Spleen (tissue), 11 donors: ENCODE measurements around the gene DNTT. TPM values are rescaled to one million over a fixed set of nuclear protein-coding genes. Genes with fewer than 3 reads are reported as not detected.

Experiments used
- DNase-seq: peaks from one replicate; pipeline ENCODE4 v3.0.0-alpha.2; 2020
- H3K27ac ChIP-seq, 8 donors: fragments of 200-600 bp; sonication (generic) in 7 of 8; 1 replicate in 4 of 8; 2 replicates in 4 of 8; pipeline versions ENCODE4 v1.5.0 to v1.8.0; 2016 to 2021; ENCODE audit warnings: inconsistent platforms in 4 of 8, mild to moderate bottlenecking in 4 of 8, moderate library complexity in 1 of 8
- H3K27me3 ChIP-seq, 7 donors: fragments of 200-600 bp; sonication (generic) in 6 of 7; replicated peaks in 1 of 7; 1 replicate in 4 of 7; 2 replicates in 3 of 7; pipeline versions ENCODE4 v1.5.0 to v1.8.0; 2016 to 2021; ENCODE audit warnings: inconsistent platforms in 3 of 7, mild to moderate bottlenecking in 1 of 7
- H3K36me3 ChIP-seq, 6 donors: fragments of 200-600 bp; sonication (generic) in 5 of 6; 1 replicate in 4 of 6; 2 replicates in 2 of 6; pipeline versions ENCODE4 v1.5.0 to v1.8.0; 2016 to 2021; ENCODE audit warnings: inconsistent platforms in 2 of 6
- H3K4me1 ChIP-seq, 6 donors: fragments of 200-600 bp; sonication (generic) in 5 of 6; 1 replicate in 3 of 6; 2 replicates in 3 of 6; pipeline versions ENCODE4 v1.5.0 to v1.8.0; 2016 to 2021; ENCODE audit warnings: inconsistent platforms in 3 of 6
- H3K4me3 ChIP-seq, 8 donors: fragments of 200-600 bp; sonication (generic) in 7 of 8; 1 replicate in 4 of 8; 2 replicates in 4 of 8; pipeline versions ENCODE4 v1.5.0 to v1.8.0; 2016 to 2021; ENCODE audit warnings: inconsistent platforms in 4 of 8, mild to moderate bottlenecking in 4 of 8, moderate library complexity in 2 of 8
- H3K9me3 ChIP-seq, 8 donors: fragments of 200-600 bp; sonication (generic) in 7 of 8; 1 replicate in 4 of 8; 2 replicates in 4 of 8; pipeline versions ENCODE4 v1.5.0 to v1.8.0; 2016 to 2021; ENCODE audit warnings: inconsistent platforms in 4 of 8
- POLR2A ChIP-seq, 3 donors: fragments of 450-650 bp; IDR thresholded peaks; one replicate each; pipeline ENCODE4 v1.5.1; 2017; ENCODE audit warnings: antibody characterized with exemption in 3 of 3, mild to moderate bottlenecking in 1 of 3
- POLR2AphosphoS5 ChIP-seq, 3 donors: sonication (generic); formaldehyde crosslinking; IDR thresholded peaks; one replicate each; pipeline ENCODE4 v1.5.1; 2017; ENCODE audit warnings: antibody characterized with exemption in 3 of 3
- WGBS, 5 donors: extraction: QIAGEN DNeasy Blood & Tissue Kit in 3 of 5; methylation state at CpG; one replicate each; pipeline versions ENCODE4 v1.1.5 to v1.1.7; 2013 to 2018; 5-methylcytosine and 5-hydroxymethylcytosine counted together
- intact Hi-C: fragments of 100-400 bp; cut with DNase I; formaldehyde crosslinking; loops from one replicate; pipeline ENCODE4 v1.15.0; 2023; ENCODE audit warnings: low total_unique reads
- polyA plus RNA-seq, 3 donors: library from polyadenylated mRNA; stranded (reverse); fragments of 200-250 nt; gene quantifications; one replicate each; pipeline ENCODE4 v1.2.1, GENCODE V29; 2013
- total RNA-seq, 7 donors: library from RNA; depleted of rRNA in 3 of 7; stranded (reverse); fragments of >200 nt in 3 of 7; fragmentation: NEBNext Ultra II Directional in 4 of 7; extraction: Animal tissue kit (Norgen Biotek cat#: 25700) in 4 of 7; gene quantifications; one replicate each; pipeline versions ENCODE4 v1.1.0 to v1.2.1, GENCODE V29; 2016 to 2021
- TF ChIP-seq, protein P1 (sequence below), 11 experiments: fragments of 200-600 bp in 7 of 11; fragments of 450-650 bp in 4 of 11; sonication (generic) in 4 of 11; IDR thresholded peaks in 8 of 11; conservative IDR thresholded peaks in 3 of 11; 1 replicate in 7 of 11; 2 replicates in 4 of 11; pipeline versions ENCODE4 v1.4.0 to v1.8.0; 2016 to 2021; ENCODE audit warnings: antibody characterized with exemption in 11 of 11, inconsistent platforms in 4 of 11, mild to moderate bottlenecking in 1 of 11
- donor health status: healthy with polysubstance abuse.
- donor health status: DM: no; HTN: no; CAD: no; lungs with moderate emphysema.
- donor health status: DM: no; HTN: no; CAD: no.
- donor health status: Bipolar disorder and iron deficiency.
- donor health status: healthy.
- donor health status: DM: no; HTN: no; CAD: no.
- donor health status: DM: yes; HTN: yes; CAD: no.

The DNTT gene
- total and polyA plus RNA-seq, 10 donors, result 0.08 to 0.59 TPM; not detected in 8

- WGBS, 5 donors, result 85 to 97% (median 92%) methylated on average over 1 of the region's 1 CpG
These were observed 42.1 kb downstream of the DNTT start for GRCh38 chr10:96346295-96346694.

GRCh38 chr10:96352027-96352426 is 47.8 kb downstream of the DNTT start:
- intact Hi-C loops, result no loop called here
- TF ChIP-seq, protein P1, sequence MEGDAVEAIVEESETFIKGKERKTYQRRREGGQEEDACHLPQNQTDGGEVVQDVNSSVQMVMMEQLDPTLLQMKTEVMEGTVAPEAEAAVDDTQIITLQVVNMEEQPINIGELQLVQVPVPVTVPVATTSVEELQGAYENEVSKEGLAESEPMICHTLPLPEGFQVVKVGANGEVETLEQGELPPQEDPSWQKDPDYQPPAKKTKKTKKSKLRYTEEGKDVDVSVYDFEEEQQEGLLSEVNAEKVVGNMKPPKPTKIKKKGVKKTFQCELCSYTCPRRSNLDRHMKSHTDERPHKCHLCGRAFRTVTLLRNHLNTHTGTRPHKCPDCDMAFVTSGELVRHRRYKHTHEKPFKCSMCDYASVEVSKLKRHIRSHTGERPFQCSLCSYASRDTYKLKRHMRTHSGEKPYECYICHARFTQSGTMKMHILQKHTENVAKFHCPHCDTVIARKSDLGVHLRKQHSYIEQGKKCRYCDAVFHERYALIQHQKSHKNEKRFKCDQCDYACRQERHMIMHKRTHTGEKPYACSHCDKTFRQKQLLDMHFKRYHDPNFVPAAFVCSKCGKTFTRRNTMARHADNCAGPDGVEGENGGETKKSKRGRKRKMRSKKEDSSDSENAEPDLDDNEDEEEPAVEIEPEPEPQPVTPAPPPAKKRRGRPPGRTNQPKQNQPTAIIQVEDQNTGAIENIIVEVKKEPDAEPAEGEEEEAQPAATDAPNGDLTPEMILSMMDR (IDR thresholded peaks at IDR 0.05 in 8 of 11, conservative IDR thresholded peaks at IDR 0.05 in 3 of 11), result no peak
- no peak for TF ChIP-seq POLR2A (IDR thresholded peaks at IDR 0.05)
- TF ChIP-seq POLR2AphosphoS5 (IDR thresholded peaks at IDR 0.05), result no peak
- Histone ChIP-seq H3K4me1 (no peaks in the 10 kb centered on the region), H3K9me3 (peaks cover 0 to 2% (median 0%) of the 10 kb centered on the region in 8 donors), H3K4me3 (no peak overlapping the region), H3K27me3 (peaks cover 0 to 12% (median 0%) of the 10 kb centered on the region in 7 donors), H3K27ac (no peak overlapping the region), H3K36me3 (no peaks in the 10 kb centered on the region)
- no peak for DNase-seq

More at GRCh38 chr10:96346295-96346694, 42.1 kb downstream of the DNTT start:
- H3K9me3 ChIP-seq, result peaks cover 0 to 20% (median 12%) of the 10 kb centered on the region in 8 donors
- no peaks in the 10 kb centered on the region for H3K4me1 ChIP-seq
- no peak for DNase-seq
- intact Hi-C loops, result no loop called here
- H3K27ac ChIP-seq, result no peak overlapping the region
- H3K36me3 ChIP-seq, result no peaks in the 10 kb centered on the region
- H3K27me3 ChIP-seq, result no peaks in the 10 kb centered on the region
- H3K4me3 ChIP-seq, result no peak overlapping the region
- TF ChIP-seq, protein P1 (IDR thresholded peaks at IDR 0.05 in 8 of 11, conservative IDR thresholded peaks at IDR 0.05 in 3 of 11), result no peak
- TF ChIP-seq POLR2A (IDR thresholded peaks at IDR 0.05) (no peak), POLR2AphosphoS5 (IDR thresholded peaks at IDR 0.05) (no peak)

DNA sequence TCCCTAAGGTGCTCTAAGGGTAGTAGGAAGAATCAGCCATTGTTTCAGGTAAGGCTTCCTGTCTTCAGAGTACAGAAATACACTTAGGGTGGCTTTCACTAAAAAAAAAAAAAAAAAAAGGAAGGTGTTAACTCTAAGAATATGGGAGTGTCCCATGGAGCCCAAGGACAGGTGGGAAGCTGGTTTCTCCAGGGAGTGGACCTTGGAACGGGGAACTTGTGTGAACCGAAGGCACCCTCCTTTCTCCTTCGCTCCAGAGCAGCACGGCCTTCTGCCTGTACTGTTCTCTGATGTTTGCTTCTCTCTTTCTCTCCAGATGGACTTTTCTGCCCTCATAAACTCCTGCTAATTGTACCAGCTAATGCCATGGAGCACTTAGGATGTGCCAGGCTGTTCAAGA is 48.3 kb downstream of the DNTT start:
- DNase-seq, result no peak
- WGBS, 5 donors, result 65 to 73% (median 70%) methylated on average over 4 of the region's 4 CpGs
- no peaks in the 10 kb centered on the region for H3K4me1 ChIP-seq
- H3K36me3 ChIP-seq, result no peaks in the 10 kb centered on the region
- no peak overlapping the region for H3K27ac ChIP-seq
- TF ChIP-seq POLR2AphosphoS5 (IDR thresholded peaks at IDR 0.05), result no peak
- no peak for TF ChIP-seq POLR2A (IDR thresholded peaks at IDR 0.05)
- TF ChIP-seq, protein P1 (IDR thresholded peaks at IDR 0.05 in 8 of 11, conservative IDR thresholded peaks at IDR 0.05 in 3 of 11), result no peak
- peaks cover 0 to 12% (median 0%) of the 10 kb centered on the region in 7 donors for H3K27me3 ChIP-seq
- H3K4me3 ChIP-seq, result no peak overlapping the region
- intact Hi-C loops, result no loop called here
- no peaks in the 10 kb centered on the region for H3K9me3 ChIP-seq

- no peak overlapping the region for H3K4me3 ChIP-seq
- no peaks in the 10 kb centered on the region for H3K4me1 ChIP-seq
- H3K9me3 ChIP-seq, result peaks cover 0 to under 1% (median 0%) of the 10 kb centered on the region in 8 donors
- WGBS, 5 donors, result 71 to 93% (median 75%) methylated on average over 8 of the region's 8 CpGs
- peaks cover 0 to 12% (median 0%) of the 10 kb centered on the region in 7 donors for H3K27me3 ChIP-seq
- intact Hi-C loops, result no loop called here
- TF ChIP-seq POLR2AphosphoS5 (IDR thresholded peaks at IDR 0.05) (no peak), POLR2A (IDR thresholded peaks at IDR 0.05) (no peak)
- TF ChIP-seq, protein P1 (IDR thresholded peaks at IDR 0.05 in 8 of 11, conservative IDR thresholded peaks at IDR 0.05 in 3 of 11), result no peak
- no peaks in the 10 kb centered on the region for H3K36me3 ChIP-seq
- no peak for DNase-seq
- H3K27ac ChIP-seq, result no peak overlapping the region
These were observed 52.9 kb downstream of the DNTT start for GRCh38 chr10:96357038-96357620.
